GM19467 (cell line): Measurements from ENCODE around the gene ST8SIA6.

ENCODE experiments used
- ATAC-seq: cut with Tn5 transposase; IDR thresholded peaks from one replicate; pipeline ENCODE4 v1.9.1; 2021; ENCODE audit warnings: mild to moderate bottlenecking, moderate library complexity; ENCODE audit not compliant: unreplicated experiment

The ST8SIA6 gene

DNA sequence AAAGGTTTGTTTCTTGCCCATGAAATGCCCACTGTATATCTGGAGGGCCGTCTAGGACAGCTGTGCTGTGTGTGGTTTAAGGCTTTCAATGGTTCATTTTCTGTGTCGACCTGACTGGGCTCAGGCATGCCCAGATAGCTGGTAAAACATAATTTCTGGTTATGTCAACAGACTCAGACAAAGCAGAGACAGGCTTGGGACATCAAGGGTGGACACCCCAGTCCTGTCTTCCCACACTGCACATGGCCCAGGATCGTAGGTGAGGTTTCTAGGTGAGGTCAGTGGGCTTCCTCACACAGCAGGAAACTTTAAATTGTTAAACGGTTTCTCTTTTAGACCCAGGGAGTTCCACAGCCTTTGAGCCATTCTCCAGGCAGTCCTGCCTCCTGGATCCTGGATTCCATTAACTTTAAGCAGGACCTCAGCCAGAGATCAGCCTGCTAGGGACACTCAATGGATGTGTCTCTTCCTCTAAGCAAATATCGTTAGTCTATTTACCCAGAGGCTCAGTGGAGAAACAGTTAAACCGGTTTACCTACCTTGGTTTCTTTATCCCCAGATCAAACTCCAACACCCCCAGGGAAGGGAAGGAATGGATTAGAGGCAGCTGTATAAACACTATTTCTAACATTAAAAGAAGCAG, 66.4 kb downstream of the ST8SIA6 start:
- ATAC-seq = no peak

DNA sequence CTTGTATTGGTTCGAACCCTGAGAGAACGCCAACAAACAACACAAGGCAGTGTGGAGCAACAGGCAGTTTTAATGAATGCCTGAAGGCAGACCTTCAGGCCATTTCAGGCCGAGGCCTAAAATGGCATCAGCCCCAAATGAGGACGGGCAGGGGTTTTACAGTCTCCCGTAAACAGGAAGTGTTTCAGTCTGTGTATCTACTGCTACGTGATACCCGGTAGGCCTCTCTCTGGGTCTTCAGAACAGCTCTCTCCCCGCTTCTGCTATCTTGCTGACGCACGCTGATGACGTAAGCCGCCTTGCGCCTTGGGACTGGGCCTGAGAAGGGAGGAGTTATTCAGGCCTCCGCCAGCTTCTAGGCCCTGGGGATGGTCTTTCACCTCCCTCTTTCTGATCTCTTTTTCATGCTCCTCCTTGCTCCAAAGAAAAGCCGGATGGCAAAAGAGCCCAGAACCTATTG, 67.7 kb downstream of the ST8SIA6 start:
- ATAC-seq = no peak

- ATAC-seq = no peak
These were observed 68.4 kb downstream of the ST8SIA6 start for GRCh38 chr10:17386021-17386420.

- ATAC-seq = no peak
These were observed 69.3 kb downstream of the ST8SIA6 start for GRCh38 chr10:17385066-17385465.

GRCh38 chr10:17383801-17384555, 70.4 kb downstream of the ST8SIA6 start:
- ATAC-seq = no peak

DNA sequence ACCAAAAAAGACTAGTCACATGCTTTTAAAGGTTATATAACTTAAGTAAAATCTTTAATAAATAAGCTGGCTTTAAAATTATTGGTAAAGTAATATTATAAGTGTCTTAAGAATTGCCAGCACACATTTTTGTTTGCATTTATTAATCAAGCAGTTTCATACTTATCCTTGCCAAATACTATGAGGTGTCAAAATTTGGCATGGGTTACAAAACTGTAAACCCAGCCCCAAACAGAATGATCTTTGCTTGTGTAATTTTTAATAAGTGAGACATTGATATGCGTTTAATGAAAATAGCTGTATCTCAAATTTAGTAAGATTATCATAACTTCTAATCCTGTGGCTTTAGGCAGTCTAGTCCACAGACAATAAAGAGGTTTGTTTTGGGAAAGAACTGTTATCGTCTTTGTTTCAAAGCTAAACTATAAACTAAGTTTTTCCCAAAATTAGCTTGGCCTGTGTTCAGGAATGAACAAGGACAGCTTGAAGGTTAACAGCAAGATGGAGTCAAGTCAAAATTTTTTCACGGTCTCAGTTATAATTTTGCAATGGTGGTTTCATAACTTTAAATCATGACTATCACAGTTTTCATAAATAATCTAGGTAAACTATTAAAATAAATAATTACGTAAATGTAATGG, 72.8 kb downstream of the ST8SIA6 start:
- no peak for ATAC-seq

GRCh38 chr10:17380888-17381287, 73.5 kb downstream of the ST8SIA6 start:
- ATAC-seq = no peak

GRCh38 chr10:17380016-17380415, 74.4 kb downstream of the ST8SIA6 start:
- ATAC-seq = no peak

GRCh38 chr10:17379151-17379690, 75.2 kb downstream of the ST8SIA6 start:
- no peak for ATAC-seq

- no peak for ATAC-seq
These were observed 78.3 kb downstream of the ST8SIA6 start for GRCh38 chr10:17375936-17376584.

DNA sequence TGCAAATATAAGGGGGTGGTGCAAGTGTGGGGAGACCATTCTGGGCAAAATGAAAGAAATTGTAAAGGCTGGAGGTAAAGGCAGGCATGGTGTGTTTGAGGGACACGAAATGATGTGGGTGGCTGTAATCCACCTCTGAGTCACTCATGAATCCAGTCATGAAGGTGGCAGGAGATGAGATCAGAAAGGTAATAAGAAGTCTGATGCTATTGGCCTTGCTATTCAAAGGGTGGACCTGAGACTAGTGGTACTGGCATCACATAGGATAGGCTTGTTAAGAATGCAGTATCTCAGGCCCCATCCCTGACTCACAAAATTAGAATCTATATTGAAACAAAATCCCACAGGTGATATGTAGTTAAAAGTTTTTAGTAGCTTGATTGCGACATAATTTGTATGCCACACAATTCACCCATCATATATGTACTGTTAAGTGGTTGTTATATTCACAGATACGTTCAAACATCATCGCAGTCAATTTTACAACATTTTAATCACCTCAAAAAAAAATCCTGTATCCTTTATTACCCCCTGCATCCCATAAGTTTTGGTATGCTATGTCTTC, 85.6 kb downstream of the ST8SIA6 start:
- ATAC-seq = no peak

DNA sequence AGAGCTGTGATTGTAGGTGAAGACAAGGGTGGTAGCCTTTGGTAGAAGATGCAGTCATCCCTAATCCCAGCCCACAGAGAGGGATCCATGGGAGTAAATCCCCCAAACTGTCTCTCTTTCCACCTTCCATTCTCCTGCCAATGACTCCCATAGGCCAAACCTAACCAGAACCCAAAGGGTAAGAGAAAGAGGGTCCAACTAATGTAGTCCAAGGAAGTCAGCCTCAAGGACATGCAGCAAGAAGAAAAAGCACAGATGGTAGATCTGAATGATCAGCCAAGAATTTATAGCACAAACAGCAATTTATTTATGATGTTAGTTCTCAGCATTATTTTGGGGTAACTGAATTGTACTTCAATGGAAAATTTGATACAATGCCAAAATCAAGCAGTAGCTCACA, 87.7 kb downstream of the ST8SIA6 start:
- no peak for ATAC-seq

GRCh38 chr10:17365402-17365801, 89.0 kb downstream of the ST8SIA6 start:
- ATAC-seq = peak; percentile 59

GRCh38 chr10:17358461-17358860, 95.9 kb downstream of the ST8SIA6 start:
- no peak for ATAC-seq

DNA sequence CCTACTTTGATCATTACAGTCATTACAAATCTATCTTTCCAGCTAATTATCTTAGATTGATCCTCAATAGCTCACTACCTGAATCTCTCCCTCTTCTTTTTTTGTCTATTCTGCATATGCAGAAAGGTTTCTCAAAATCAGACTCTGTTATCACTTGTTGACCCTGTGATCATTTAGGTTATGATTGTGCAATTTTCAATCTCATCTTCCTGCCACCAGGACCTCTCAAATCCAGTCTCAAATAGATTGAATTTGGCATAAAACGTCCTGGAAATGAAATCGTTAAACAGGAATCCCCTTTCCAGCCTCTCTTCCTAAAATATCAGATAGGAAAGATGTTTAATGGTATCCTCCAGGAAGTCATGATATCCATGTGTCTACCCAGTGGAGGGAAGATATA, 96.6 kb downstream of the ST8SIA6 start:
- ATAC-seq = no peak

GRCh38 chr10:17356820-17357219, 97.6 kb downstream of the ST8SIA6 start:
- no peak for ATAC-seq

DNA sequence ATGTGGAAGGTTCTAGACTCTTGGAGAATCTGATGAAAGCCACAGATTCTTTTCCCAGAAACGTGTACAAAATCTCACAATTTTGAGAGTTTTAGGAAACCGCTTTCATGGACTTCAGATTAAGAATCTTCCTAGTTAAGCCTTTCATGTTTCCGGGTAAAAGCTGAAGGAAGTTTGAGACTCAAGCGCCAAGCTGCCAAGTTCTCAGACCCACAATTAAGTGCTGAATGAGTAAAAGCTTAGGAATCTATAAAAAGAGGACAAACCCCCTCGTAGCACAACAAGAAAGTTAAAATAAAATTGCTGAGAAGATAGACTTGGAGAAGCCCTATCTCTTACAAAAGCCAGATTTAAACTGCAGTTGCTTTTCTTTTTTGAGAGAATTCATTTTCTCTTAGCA, 99.6 kb downstream of the ST8SIA6 start:
- no peak for ATAC-seq

DNA sequence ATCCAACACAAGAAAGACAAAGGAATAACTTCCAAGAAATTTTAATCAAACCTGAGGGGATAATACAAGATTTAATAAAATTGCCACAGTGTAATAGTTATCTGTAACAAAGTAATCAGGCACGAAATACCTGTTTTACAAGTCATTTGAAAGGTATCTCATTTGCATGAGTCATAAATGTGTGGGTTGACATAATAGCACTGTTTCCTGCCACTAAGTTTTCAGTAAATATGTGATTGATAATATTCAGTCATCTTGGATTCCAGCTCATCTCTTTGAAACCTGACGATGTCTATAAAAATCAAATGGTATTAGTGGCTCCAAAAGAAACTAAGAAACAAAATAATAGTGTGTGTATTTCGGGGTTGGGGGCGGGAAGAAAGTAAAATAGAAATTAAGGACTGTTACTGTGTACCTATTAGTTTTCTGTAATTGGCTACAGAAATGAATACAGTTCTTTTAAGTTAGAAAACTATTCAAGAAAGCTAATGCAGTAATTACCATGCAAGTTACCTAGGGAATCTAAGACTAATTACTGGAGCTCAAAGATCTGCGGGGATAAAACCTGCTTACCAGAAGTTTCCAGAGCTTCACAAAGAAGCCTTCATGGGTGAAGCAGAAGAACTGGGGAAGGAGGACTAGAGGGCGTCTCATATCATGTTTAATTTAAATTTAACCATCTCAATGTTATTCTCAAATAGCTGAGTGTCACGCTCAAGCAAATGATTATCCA, 100.7 kb downstream of the ST8SIA6 start:
- no peak for ATAC-seq

DNA sequence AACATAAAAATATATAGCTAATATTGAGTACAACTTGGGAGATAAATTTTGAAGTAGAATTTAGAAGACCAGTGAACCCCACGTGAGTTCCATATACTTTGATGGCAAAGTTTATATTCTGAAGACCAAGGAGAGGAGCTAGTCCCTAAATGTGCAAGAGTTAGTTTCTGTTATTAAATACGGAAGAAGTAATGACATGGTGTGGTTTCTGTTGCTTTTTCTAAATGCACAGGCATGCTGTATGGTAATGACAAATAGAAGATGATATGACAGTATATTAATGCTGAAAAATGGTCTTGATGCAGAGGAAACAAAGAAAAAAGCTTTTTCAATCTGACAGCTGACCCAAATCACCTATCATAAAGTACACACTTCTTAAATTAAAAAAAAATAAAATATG, 101.8 kb downstream of the ST8SIA6 start:
- ATAC-seq = no peak

GRCh38 chr10:17351506-17351905, 102.9 kb downstream of the ST8SIA6 start:
- no peak for ATAC-seq
